Endodermal cell (in vitro differentiated cells): ENCODE measurements around the gene GYS1. TPM values are rescaled to one million over a fixed set of nuclear protein-coding genes. Genes with fewer than 3 reads are reported as not detected.
A peak's percentile ranks its signal among the peaks of the same experiment; 100 is the strongest.

Experiments
- DNase-seq: peaks from one replicate; pipeline ENCODE4 v3.0.0-alpha.2; 2017
- H3K27ac ChIP-seq: 2 replicates; pipeline ENCODE4 v1.5.1; 2013; ENCODE audit warnings: mild to moderate bottlenecking, low read depth, low read length, moderate library complexity
- H3K27me3 ChIP-seq: 2 replicates; pipeline ENCODE4 v1.6.1; 2013; ENCODE audit warnings: mild to moderate bottlenecking, low read length, moderate library complexity; ENCODE audit not compliant: insufficient read depth, control insufficient read depth, poor library complexity, severe bottlenecking
- H3K36me3 ChIP-seq: 2 replicates; pipeline ENCODE4 v1.7.0; 2013; ENCODE audit warnings: mild to moderate bottlenecking, low read length, moderate library complexity; ENCODE audit not compliant: control insufficient read depth, insufficient read depth
- H3K4me1 ChIP-seq: one replicate; pipeline ENCODE4 v1.7.0; 2013; ENCODE audit warnings: low read length; ENCODE audit not compliant: control insufficient read depth, insufficient read depth
- H3K4me3 ChIP-seq: 2 replicates; pipeline ENCODE4 v1.5.1; 2013; ENCODE audit warnings: mild to moderate bottlenecking, low read length, moderate library complexity
- H3K9ac ChIP-seq: 2 replicates; pipeline ENCODE4 v1.6.1; 2013; ENCODE audit warnings: mild to moderate bottlenecking, low read length, moderate library complexity; ENCODE audit not compliant: poor library complexity, severe bottlenecking; ENCODE audit errors: extremely low read depth
- H3K9me3 ChIP-seq: 2 replicates; pipeline ENCODE4 v1.6.1; 2013; ENCODE audit warnings: mild to moderate bottlenecking, low read length, moderate library complexity; ENCODE audit not compliant: control insufficient read depth
- H3K27ac Mint-ChIP-seq: 2 replicates; pipeline ENCODE4 v1.8.0; 2020; ENCODE audit warnings: mixed read lengths
- H3K27me3 Mint-ChIP-seq: 2 replicates; pipeline ENCODE4 v1.8.0; 2021; ENCODE audit warnings: mild to moderate bottlenecking, mixed read lengths; ENCODE audit not compliant: insufficient read depth
- H3K36me3 Mint-ChIP-seq: 2 replicates; pipeline ENCODE4 v1.8.0; 2020; ENCODE audit warnings: low read depth, mixed read lengths
- H3K4me1 Mint-ChIP-seq: 2 replicates; pipeline ENCODE4 v1.8.0; 2020; ENCODE audit warnings: mixed read lengths
- H3K4me3 Mint-ChIP-seq: 2 replicates; pipeline ENCODE4 v1.8.0; 2020; ENCODE audit warnings: mild to moderate bottlenecking, moderate library complexity, mixed read lengths
- H3K9me3 Mint-ChIP-seq: 2 replicates; pipeline ENCODE4 v1.8.0; 2020; ENCODE audit warnings: mild to moderate bottlenecking, mixed read lengths
- WGBS, 2 experiments: methylation state at CpG; one replicate each; pipeline versions ENCODE4 v1.1.5 to v1.1.7; 2013; ENCODE audit warnings: missing lambda C conversion rate in 2 of 2, mixed read lengths in 1 of 2; ENCODE audit not compliant: insufficient coverage in 1 of 2, insufficient read length in 1 of 2; 5-methylcytosine and 5-hydroxymethylcytosine counted together
- total RNA-seq, 2 donors: library from RNA; stranded (reverse); fragmentation: NEBNext Ultra II Directional in 1 of 2; extraction: Animal tissue kit (Norgen Biotek cat#: 25700) in 1 of 2; gene quantifications; 2 replicates in 1 of 2; 3 replicates in 1 of 2; pipeline ENCODE4 v1.2.1, GENCODE V29; 2021
- TF ChIP-seq, protein P1 (sequence below): fragments of 200-600 bp; sonication (generic); conservative IDR thresholded peaks from 2 replicates; pipeline ENCODE4 v1.5.0; 2021; ENCODE audit warnings: antibody characterized with exemption, mild to moderate bottlenecking

GYS1 gene
- total RNA-seq, 2 donors from 2014 or later, result 63.5 to 69.1 TPM

DNA sequence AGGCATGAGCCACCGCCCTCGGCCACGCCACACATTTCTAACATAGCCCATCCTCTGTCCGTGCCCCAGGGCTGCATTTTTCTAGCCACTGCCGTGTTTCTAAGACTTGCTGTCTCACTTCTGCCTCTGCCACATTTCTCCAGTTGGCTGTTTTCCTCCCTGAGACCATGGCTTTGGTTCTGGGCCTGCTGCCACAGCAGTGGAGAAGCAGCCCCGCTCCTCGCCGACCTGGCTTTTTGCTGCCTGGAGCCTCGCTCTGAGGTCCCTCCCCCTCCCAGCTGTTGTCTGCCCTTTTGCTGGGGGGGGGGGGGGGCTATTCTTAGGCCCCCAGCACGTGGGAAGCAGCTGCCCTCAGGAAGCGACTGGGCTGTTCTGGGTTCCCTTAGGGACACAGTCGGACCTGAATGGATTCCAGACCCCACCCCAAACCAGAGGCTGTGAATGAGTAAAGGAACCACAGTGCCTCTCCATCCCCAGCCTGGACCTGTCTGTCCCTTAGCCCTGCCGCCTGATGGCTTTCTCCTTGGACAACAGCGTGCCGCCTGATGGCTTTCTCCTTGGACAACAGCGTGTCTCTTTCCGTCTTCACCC is 3.3 kb downstream of the GYS1 start:
- no peaks in the 10 kb centered on the region for H3K27me3 Mint-ChIP-seq
- peak overlapping the region; percentile 4 for H3K4me3 Mint-ChIP-seq
- TF ChIP-seq, protein P1, sequence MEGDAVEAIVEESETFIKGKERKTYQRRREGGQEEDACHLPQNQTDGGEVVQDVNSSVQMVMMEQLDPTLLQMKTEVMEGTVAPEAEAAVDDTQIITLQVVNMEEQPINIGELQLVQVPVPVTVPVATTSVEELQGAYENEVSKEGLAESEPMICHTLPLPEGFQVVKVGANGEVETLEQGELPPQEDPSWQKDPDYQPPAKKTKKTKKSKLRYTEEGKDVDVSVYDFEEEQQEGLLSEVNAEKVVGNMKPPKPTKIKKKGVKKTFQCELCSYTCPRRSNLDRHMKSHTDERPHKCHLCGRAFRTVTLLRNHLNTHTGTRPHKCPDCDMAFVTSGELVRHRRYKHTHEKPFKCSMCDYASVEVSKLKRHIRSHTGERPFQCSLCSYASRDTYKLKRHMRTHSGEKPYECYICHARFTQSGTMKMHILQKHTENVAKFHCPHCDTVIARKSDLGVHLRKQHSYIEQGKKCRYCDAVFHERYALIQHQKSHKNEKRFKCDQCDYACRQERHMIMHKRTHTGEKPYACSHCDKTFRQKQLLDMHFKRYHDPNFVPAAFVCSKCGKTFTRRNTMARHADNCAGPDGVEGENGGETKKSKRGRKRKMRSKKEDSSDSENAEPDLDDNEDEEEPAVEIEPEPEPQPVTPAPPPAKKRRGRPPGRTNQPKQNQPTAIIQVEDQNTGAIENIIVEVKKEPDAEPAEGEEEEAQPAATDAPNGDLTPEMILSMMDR, result no peak
- no peak overlapping the region for H3K4me3 ChIP-seq
- peaks cover 36% of the 10 kb centered on the region for H3K36me3 ChIP-seq
- H3K9me3 ChIP-seq, result no peaks in the 10 kb centered on the region
- no peak overlapping the region for H3K9ac ChIP-seq
- 95 to 98% methylated on average over 9 to 14 of the region's 17 CpGs for WGBS, 2 experiments
- peaks cover 18% of the 10 kb centered on the region for H3K4me1 Mint-ChIP-seq
- H3K27ac Mint-ChIP-seq, result no peak overlapping the region
- peaks cover 47% of the 10 kb centered on the region for H3K36me3 Mint-ChIP-seq
- no peaks in the 10 kb centered on the region for H3K27me3 ChIP-seq
- no peaks in the 10 kb centered on the region for H3K9me3 Mint-ChIP-seq
- DNase-seq, result no peak
- H3K27ac ChIP-seq, result no peak overlapping the region
- H3K4me1 ChIP-seq, result peaks cover 4% of the 10 kb centered on the region

DNA sequence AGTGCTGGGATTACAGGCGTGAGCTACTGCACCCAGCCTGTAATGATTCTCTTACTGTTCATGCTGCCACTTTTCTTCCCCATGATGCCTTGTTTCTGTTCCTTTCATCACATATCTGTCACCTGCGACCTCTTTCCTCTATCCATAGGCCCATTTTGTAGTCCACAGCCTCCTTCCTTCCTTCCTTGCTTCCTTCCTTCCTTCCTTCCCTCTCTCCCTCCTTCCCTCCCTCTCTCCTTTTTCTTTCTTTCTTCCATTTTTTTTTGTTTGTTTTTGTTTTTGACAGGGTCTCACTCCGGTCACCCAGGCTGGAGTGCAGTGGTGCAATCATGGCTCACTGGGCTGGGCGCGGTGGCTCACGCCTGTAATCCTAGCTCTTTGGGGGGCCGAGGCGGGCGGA is 4.2 kb downstream of the GYS1 start:
- TF ChIP-seq, protein P1, result no peak
- H3K9me3 ChIP-seq, result no peaks in the 10 kb centered on the region
- no peak for DNase-seq
- Mint-ChIP-seq H3K27me3 (no peaks in the 10 kb centered on the region), H3K4me1 (peaks cover 12% of the 10 kb centered on the region), H3K4me3 (no peak overlapping the region), H3K27ac (no peak overlapping the region), H3K36me3 (peaks cover 48% of the 10 kb centered on the region), H3K9me3 (no peaks in the 10 kb centered on the region)
- no peak overlapping the region for H3K4me3 ChIP-seq
- no peaks in the 10 kb centered on the region for H3K4me1 ChIP-seq
- H3K36me3 ChIP-seq, result peaks cover 40% of the 10 kb centered on the region
- no peak overlapping the region for H3K27ac ChIP-seq
- 93 to 96% methylated on average over 2 to 9 of the region's 9 CpGs for WGBS, 2 experiments
- H3K27me3 ChIP-seq, result no peaks in the 10 kb centered on the region
- H3K9ac ChIP-seq, result no peak overlapping the region

DNA sequence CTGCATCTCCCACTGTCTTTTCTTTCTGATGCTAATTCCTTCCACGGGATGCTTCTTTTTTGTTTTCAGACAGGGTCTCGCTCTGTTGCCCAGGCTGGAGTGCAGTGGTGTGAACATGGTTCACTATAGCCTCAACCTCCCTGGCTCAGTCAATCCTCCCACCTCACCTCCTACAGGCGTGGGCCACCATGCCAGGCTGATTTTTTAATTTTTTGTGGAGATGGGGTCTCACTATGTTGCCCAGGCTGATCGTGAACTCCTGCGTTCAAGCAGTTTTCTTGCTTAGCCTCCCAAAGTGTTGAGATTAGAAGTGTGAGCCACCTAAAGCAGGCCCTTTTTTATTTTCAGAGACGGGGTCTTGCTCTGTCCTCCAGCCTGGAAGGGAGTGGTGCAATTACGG is 4.8 kb downstream of the GYS1 start:
- Mint-ChIP-seq H3K36me3 (peaks cover 54% of the 10 kb centered on the region), H3K27ac (no peak overlapping the region), H3K4me1 (peaks cover 11% of the 10 kb centered on the region), H3K4me3 (no peak overlapping the region), H3K9me3 (no peaks in the 10 kb centered on the region), H3K27me3 (no peaks in the 10 kb centered on the region)
- H3K27ac ChIP-seq, result no peak overlapping the region
- TF ChIP-seq, protein P1, result no peak
- H3K9ac ChIP-seq, result no peak overlapping the region
- no peaks in the 10 kb centered on the region for H3K27me3 ChIP-seq
- no peak for DNase-seq
- no peaks in the 10 kb centered on the region for H3K4me1 ChIP-seq
- H3K36me3 ChIP-seq, result peaks cover 45% of the 10 kb centered on the region
- H3K4me3 ChIP-seq, result no peak overlapping the region
- WGBS, 2 experiments, result 95% methylated on average over 5 to 7 of the region's 7 CpGs
- H3K9me3 ChIP-seq, result no peaks in the 10 kb centered on the region
